Transverse colon (tissue), 4 donors: ENCODE results near the gene PERP. TPM values are rescaled to one million over a fixed set of nuclear protein-coding genes. Genes with fewer than 3 reads are reported as not detected.

Experiments used
- DNase-seq: peaks from one replicate; pipeline ENCODE4 v3.0.0-alpha.2; 2019
- H3K27ac ChIP-seq, 4 donors: fragments of 200-600 bp; sonication (generic); 2 replicates each; pipeline ENCODE4 v1.5.1; 2016 to 2018; ENCODE audit warnings: inconsistent platforms in 4 of 4
- H3K27me3 ChIP-seq: fragments of 200-600 bp; sonication (generic); 2 replicates; pipeline ENCODE4 v1.5.1; 2017; ENCODE audit warnings: inconsistent platforms
- H3K36me3 ChIP-seq, 4 donors: fragments of 200-600 bp; sonication (generic); 2 replicates each; pipeline ENCODE4 v1.5.1; 2017 to 2019; ENCODE audit warnings: inconsistent platforms in 4 of 4
- H3K4me1 ChIP-seq, 4 donors: fragments of 200-600 bp; sonication (generic); 2 replicates each; pipeline ENCODE4 v1.5.1; 2017 to 2020; ENCODE audit warnings: inconsistent platforms in 4 of 4
- H3K4me3 ChIP-seq, 4 donors: fragments of 200-600 bp; sonication (generic); 1 replicate in 1 of 4; 2 replicates in 3 of 4; pipeline versions ENCODE4 v1.5.1 to v1.6.1; 2017 to 2019; ENCODE audit warnings: inconsistent platforms in 4 of 4
- H3K9me3 ChIP-seq, 2 donors: fragments of 200-600 bp; sonication (generic); 2 replicates each; pipeline ENCODE4 v1.5.1; 2017 to 2019; ENCODE audit warnings: inconsistent platforms in 2 of 2
- EP300 ChIP-seq: sonication (generic); formaldehyde crosslinking; IDR thresholded peaks from one replicate; pipeline ENCODE4 v1.6.1; 2017; ENCODE audit warnings: antibody characterized with exemption, low read depth
- POLR2A ChIP-seq: fragments of 450-650 bp; IDR thresholded peaks from one replicate; pipeline ENCODE4 v1.6.1; 2016; ENCODE audit warnings: antibody characterized with exemption, mild to moderate bottlenecking, moderate library complexity
- POLR2AphosphoS5 ChIP-seq, 3 donors: sonication (generic); formaldehyde crosslinking; IDR thresholded peaks; one replicate each; pipeline ENCODE4 v1.6.1; 2016; ENCODE audit warnings: antibody characterized with exemption in 3 of 3
- WGBS, 2 donors: methylation state at CpG; one replicate each; pipeline ENCODE4 v1.1.5; 2018; ENCODE audit warnings: low coverage in 1 of 2; 5-methylcytosine and 5-hydroxymethylcytosine counted together
- in situ Hi-C, 4 donors: fragments of 200-750 bp; cut with MboI; loops; one replicate each; pipeline versions ENCODE4 v1.15.0 to v1.15.1; 2017; ENCODE audit warnings: low sequenced_read_pairs in 3 of 4, low pct_ligation_motif_present in 1 of 4, low pct_unique_long_range_greater_than_20kb in 1 of 4
- intact Hi-C: fragments of 100-400 bp; cut with DNase I; formaldehyde crosslinking; loops from one replicate; pipeline ENCODE4 v1.15.1; 2023; ENCODE audit warnings: low total_unique reads
- total RNA-seq, 4 donors: library from RNA; depleted of rRNA; stranded (reverse); fragments of >200 nt; gene quantifications; one replicate each; pipeline ENCODE4 v1.1.0, GENCODE V29; 2016
- TF ChIP-seq, protein P1 (sequence below), 5 experiments: fragments of 200-600 bp in 3 of 5; fragments of 450-650 bp in 2 of 5; sonication (generic) in 3 of 5; IDR thresholded peaks; 1 replicate in 2 of 5; 2 replicates in 3 of 5; pipeline ENCODE4 v1.5.1; 2016 to 2017; ENCODE audit warnings: antibody characterized with exemption in 5 of 5, inconsistent platforms in 3 of 5, mild to moderate bottlenecking in 2 of 5, moderate library complexity in 1 of 5

The PERP gene
- total RNA-seq, 4 donors from 2014 or later, result 18.1 to 73.0 (median 55.5) TPM

DNA sequence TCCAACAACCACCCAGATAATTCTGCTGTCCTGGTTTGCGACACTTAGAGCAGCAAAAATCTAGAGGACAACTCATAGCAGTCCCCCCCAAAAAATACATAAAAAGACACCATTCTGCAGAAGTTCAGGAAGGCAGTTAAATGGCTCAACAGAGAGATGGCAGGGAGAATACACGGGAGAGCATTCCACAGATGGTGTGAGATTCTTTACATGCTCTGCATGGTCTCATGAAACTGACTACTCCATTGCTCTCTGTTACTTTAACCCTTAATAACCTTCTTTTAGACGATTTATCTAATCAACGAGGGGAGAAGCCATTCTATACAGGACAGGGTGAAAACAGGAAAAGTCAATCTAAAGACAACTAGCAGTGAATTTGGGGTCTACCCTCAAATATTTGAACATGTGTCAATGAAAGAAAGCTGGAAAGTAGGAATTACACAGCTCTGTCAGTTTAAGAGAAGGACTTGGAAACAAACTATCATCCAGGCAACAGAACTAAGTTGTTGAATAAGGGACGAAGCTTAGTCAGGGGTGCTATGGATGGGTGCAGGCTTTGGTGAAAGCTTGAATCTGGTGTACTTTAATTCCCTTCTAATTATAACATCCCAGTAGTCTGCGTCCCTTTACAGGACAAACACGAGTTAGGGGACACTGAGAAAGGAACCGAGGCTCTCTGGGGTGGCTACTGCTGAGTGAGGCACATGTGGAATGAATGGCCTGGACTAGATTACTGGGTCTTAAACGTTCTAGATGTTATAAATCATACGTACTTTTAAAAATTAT is 5.1 kb downstream of the PERP start:
- no peaks in the 10 kb centered on the region for H3K36me3 ChIP-seq
- no peak for TF ChIP-seq POLR2A
- TF ChIP-seq, protein P1, sequence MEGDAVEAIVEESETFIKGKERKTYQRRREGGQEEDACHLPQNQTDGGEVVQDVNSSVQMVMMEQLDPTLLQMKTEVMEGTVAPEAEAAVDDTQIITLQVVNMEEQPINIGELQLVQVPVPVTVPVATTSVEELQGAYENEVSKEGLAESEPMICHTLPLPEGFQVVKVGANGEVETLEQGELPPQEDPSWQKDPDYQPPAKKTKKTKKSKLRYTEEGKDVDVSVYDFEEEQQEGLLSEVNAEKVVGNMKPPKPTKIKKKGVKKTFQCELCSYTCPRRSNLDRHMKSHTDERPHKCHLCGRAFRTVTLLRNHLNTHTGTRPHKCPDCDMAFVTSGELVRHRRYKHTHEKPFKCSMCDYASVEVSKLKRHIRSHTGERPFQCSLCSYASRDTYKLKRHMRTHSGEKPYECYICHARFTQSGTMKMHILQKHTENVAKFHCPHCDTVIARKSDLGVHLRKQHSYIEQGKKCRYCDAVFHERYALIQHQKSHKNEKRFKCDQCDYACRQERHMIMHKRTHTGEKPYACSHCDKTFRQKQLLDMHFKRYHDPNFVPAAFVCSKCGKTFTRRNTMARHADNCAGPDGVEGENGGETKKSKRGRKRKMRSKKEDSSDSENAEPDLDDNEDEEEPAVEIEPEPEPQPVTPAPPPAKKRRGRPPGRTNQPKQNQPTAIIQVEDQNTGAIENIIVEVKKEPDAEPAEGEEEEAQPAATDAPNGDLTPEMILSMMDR (IDR thresholded peaks at IDR 0.05), result no peak
- no peak overlapping the region for H3K27ac ChIP-seq
- intact Hi-C loops (no loop called here), in situ Hi-C loops (loop anchor here (10.0 to 25.0 kb wide), 7 partner anchors 97 to 660 kb away; partner anchors contain the start of genes HEBP2 (in 2 of the 4) and CCDC28A (in 1 of the 4))
- 71 to 79% methylated on average over 3 to 10 of the region's 10 CpGs for WGBS, 2 donors
- H3K4me1 ChIP-seq, result peaks cover 0 to 30% (median 8%) of the 10 kb centered on the region in 4 donors
- H3K27me3 ChIP-seq, result peaks cover 15% of the 10 kb centered on the region
- no peaks in the 10 kb centered on the region for H3K9me3 ChIP-seq
- H3K4me3 ChIP-seq, result no peak overlapping the region
- no peak for DNase-seq

- H3K4me1 ChIP-seq, result peaks cover 0 to 15% (median 3%) of the 10 kb centered on the region in 4 donors
- intact Hi-C loops (no loop called here), in situ Hi-C loops (loop anchor here (10.0 to 25.0 kb wide), 7 partner anchors 95 to 662 kb away; partner anchors contain the start of genes HEBP2 (in 2 of the 4) and CCDC28A (in 1 of the 4))
- no peak for TF ChIP-seq EP300
- TF ChIP-seq, protein P1 (IDR thresholded peaks at IDR 0.05), result no peak
- TF ChIP-seq POLR2AphosphoS5 (IDR thresholded peaks at IDR 0.05), result no peak
- TF ChIP-seq POLR2A, result no peak
- peak overlapping the region in 3 of 4 donors; percentile 0 to 31 (median 25) for H3K27ac ChIP-seq
- DNase-seq, result no peak
- H3K4me3 ChIP-seq, result no peak overlapping the region
- no peaks in the 10 kb centered on the region for H3K9me3 ChIP-seq
- 55 to 56% methylated on average over 4 to 5 of the region's 5 CpGs for WGBS, 2 donors
- H3K27me3 ChIP-seq, result no peaks in the 10 kb centered on the region
- peaks cover 0 to 7% (median 3%) of the 10 kb centered on the region in 4 donors for H3K36me3 ChIP-seq
These were observed 7.4 kb downstream of the PERP start for GRCh38 chr6:138099832-138100231.

- no peak overlapping the region for H3K27ac ChIP-seq
- no peak overlapping the region for H3K4me3 ChIP-seq
- DNase-seq, result no peak
- peaks cover 0 to 7% (median 3%) of the 10 kb centered on the region in 4 donors for H3K36me3 ChIP-seq
- intact Hi-C loops (no loop called here), in situ Hi-C loops (no loop called here)
- 82 to 100% methylated on average over 1 to 2 of the region's 2 CpGs for WGBS, 2 donors
- H3K9me3 ChIP-seq, result no peaks in the 10 kb centered on the region
- no peaks in the 10 kb centered on the region for H3K27me3 ChIP-seq
- peaks cover 0 to 13% (median 3%) of the 10 kb centered on the region in 4 donors for H3K4me1 ChIP-seq
- TF ChIP-seq POLR2AphosphoS5 (IDR thresholded peaks at IDR 0.05), result no peak
These were observed 8.9 kb downstream of the PERP start for GRCh38 chr6:138098306-138098705.

DNA sequence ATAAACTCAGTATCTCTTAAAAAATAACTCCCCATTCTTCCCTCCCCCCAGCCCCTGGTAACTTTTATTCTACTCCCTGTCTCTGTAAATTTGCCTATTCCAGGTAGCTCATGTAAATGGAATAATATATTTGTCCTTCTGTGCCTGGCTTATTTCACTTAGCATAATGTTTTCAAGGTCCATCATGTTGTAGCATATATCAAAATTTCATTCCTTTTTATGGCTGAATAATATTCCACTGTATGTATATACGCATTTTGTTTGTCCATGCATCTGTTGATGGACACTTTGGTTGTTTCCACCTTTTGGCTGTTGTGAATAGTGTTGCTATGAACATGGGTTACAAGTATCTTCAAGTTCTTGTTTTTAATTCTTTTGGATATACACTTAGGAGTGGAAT is 13.0 kb downstream of the PERP start:
- WGBS, 2 donors, result 88 to 96% methylated on average over 1 of the region's 1 CpG
- no peak for TF ChIP-seq POLR2AphosphoS5 (IDR thresholded peaks at IDR 0.05)
- TF ChIP-seq, protein P1 (IDR thresholded peaks at IDR 0.05), result no peak
- no peak for TF ChIP-seq POLR2A
- intact Hi-C loops, result no loop called here
- Histone ChIP-seq H3K9me3 (no peaks in the 10 kb centered on the region), H3K4me3 (no peak overlapping the region), H3K4me1 (peaks cover 0 to 7% (median under 1%) of the 10 kb centered on the region in 4 donors), H3K36me3 (peaks cover 0 to 9% (median 3%) of the 10 kb centered on the region in 4 donors), H3K27me3 (no peaks in the 10 kb centered on the region), H3K27ac (no peak overlapping the region)
- no peak for DNase-seq
- in situ Hi-C loops, result no loop called here
